HepG2 (cell line): ENCODE results near the gene FBH1. TPM values are rescaled to one million over a fixed set of nuclear protein-coding genes. Genes with fewer than 3 reads are reported as not detected.

Experiments
- ATAC-seq: fragments of 200-7000 bp; cut with Tn5 transposase; 3 replicates; pipeline ENCODE4 v1.9.1; 2020; ENCODE audit warnings: mild to moderate bottlenecking, moderate library complexity
- BruUV-seq: library from RNA; stranded (reverse); fragments of 400-500 nt; replicated peaks from 2 replicates; lab custom pipeline; 2021; lab: Mats Ljungman, UMichigan
- CTCF ChIA-PET: fragments of 300-600 bp; formaldehyde crosslinking; extraction: SDS; loops from one replicate; lab custom pipeline; 2021; ENCODE audit warnings: low total read pairs, inconsistent platforms, low intra/inter-chr PET ratio; lab: Yijun Ruan, JAX
- POLR2A ChIA-PET: fragments of 350-600 bp; sonication (Branson Sonifier 250); formaldehyde crosslinking; loops from one replicate; lab custom pipeline; 2020; ENCODE audit warnings: antibody characterized with exemption, inconsistent platforms; lab: Yijun Ruan, JAX
- DNase-seq: peaks from one replicate; pipeline ENCODE4 v3.0.0-alpha.2; 2015; ENCODE audit warnings: low spot score
- FAIRE-seq: peaks from 3 replicates; lab custom pipeline; 2011; peaks lifted over from hg19 to GRCh38; lab: Jason Lieb, UNC
- H2AFZ ChIP-seq: one replicate; pipeline ENCODE4 v1.6.1; 2011; ENCODE audit warnings: low read length, inconsistent platforms
- H3K27ac ChIP-seq: fragments of 300-600 bp; 3 replicates; pipeline ENCODE4 v1.8.0; 2011; ENCODE audit warnings: mixed run types, mild to moderate bottlenecking, mixed read lengths, low read length, inconsistent platforms; ENCODE audit not compliant: insufficient read depth; ENCODE audit errors: extremely low read length
- H3K27me3 ChIP-seq, 2 experiments: fragments of 200-600 bp in 1 of 2; 2 replicates in 1 of 2; 3 replicates in 1 of 2; pipeline versions ENCODE4 v1.6.0 to v1.8.0; 2011; ENCODE audit warnings: low read length in 2 of 2, mild to moderate bottlenecking in 2 of 2, moderate library complexity in 2 of 2, inconsistent platforms in 1 of 2; ENCODE audit not compliant: insufficient read depth in 2 of 2, control insufficient read depth in 1 of 2
- H3K36me3 ChIP-seq, 2 experiments: fragments of 200-600 bp in 1 of 2; replicated peaks in 1 of 2; 2 replicates in 1 of 2; 3 replicates in 1 of 2; pipeline versions ENCODE4 v1.5.1 to v1.8.0; 2011; ENCODE audit warnings: low read length in 2 of 2, inconsistent platforms in 1 of 2; ENCODE audit not compliant: insufficient read depth in 2 of 2, control insufficient read depth in 1 of 2
- H3K4me1 ChIP-seq: 2 replicates; pipeline ENCODE4 v1.5.1; 2012; ENCODE audit warnings: low read length, inconsistent platforms; ENCODE audit not compliant: insufficient read depth
- H3K4me2 ChIP-seq: 2 replicates; pipeline ENCODE4 v1.6.0; 2011; ENCODE audit warnings: low read depth, low read length, inconsistent platforms
- H3K4me3 ChIP-seq, 3 experiments: fragments of 200-600 bp in 1 of 3; sonication (generic), shearing (Covaris generic) in 1 of 3; replicated peaks in 1 of 3; 2 replicates each; pipeline ENCODE4 v1.5.1; 2011 to 2016; ENCODE audit warnings: low read length in 3 of 3, inconsistent platforms in 2 of 3, low read depth in 2 of 3, mild to moderate bottlenecking in 2 of 3, control low read depth in 1 of 3, mixed read lengths in 1 of 3; ENCODE audit not compliant: insufficient read depth in 1 of 3
- H3K79me2 ChIP-seq: one replicate; pipeline ENCODE4 v1.6.1; 2011; ENCODE audit warnings: low read length, inconsistent platforms; ENCODE audit not compliant: insufficient read depth
- H3K9ac ChIP-seq: 2 replicates; pipeline ENCODE4 v1.6.0; 2011; ENCODE audit warnings: mild to moderate bottlenecking, low read depth, low read length, inconsistent platforms; ENCODE audit not compliant: insufficient read depth
- H3K9me3 ChIP-seq: 2 replicates; pipeline ENCODE4 v1.5.1; 2012; ENCODE audit warnings: mild to moderate bottlenecking, low read length
- H4K20me1 ChIP-seq: 2 replicates; pipeline ENCODE4 v1.6.0; 2011; ENCODE audit warnings: inconsistent platforms, mild to moderate bottlenecking, low read length, moderate library complexity; ENCODE audit not compliant: insufficient read depth
- EP300 ChIP-seq, 3 experiments: sonication (generic) in 1 of 3; formaldehyde crosslinking in 1 of 3; IDR thresholded peaks; 2 replicates each; pipeline versions ENCODE4 v1.5.1 to v1.6.1; 2011 to 2020; ENCODE audit warnings: low read depth in 2 of 3, low read length in 2 of 3, borderline replicate concordance in 1 of 3, improper control_type of control experiment in 1 of 3, mild to moderate bottlenecking in 1 of 3, missing genetic modification reagents in 1 of 3, moderate library complexity in 1 of 3
- GMEB1 ChIP-seq: sonication (generic); formaldehyde crosslinking; IDR thresholded peaks from 2 replicates; pipeline ENCODE4 v1.5.1; 2020; ENCODE audit warnings: missing genetic modification reagents, mild to moderate bottlenecking, borderline replicate concordance
- RFX1 ChIP-seq: fragments of 450-650 bp; IDR thresholded peaks from 2 replicates; pipeline ENCODE4 v1.6.1; 2017
- ZBTB42 ChIP-seq: sonication (generic); formaldehyde crosslinking; IDR thresholded peaks from 2 replicates; pipeline ENCODE4 v1.5.0; 2020; ENCODE audit warnings: mild to moderate bottlenecking, missing genetic modification reagents
- ZNF383 ChIP-seq: sonication (generic); formaldehyde crosslinking; IDR thresholded peaks from 2 replicates; pipeline ENCODE4 v1.4.0; 2020; ENCODE audit warnings: missing genetic modification reagents, mild to moderate bottlenecking, borderline replicate concordance
- ZNF629 ChIP-seq: sonication (generic); formaldehyde crosslinking; conservative IDR thresholded peaks from 2 replicates; pipeline ENCODE4 v1.5.0; 2020; ENCODE audit warnings: missing genetic modification reagents
- ZNF7 ChIP-seq: IDR thresholded peaks from 2 replicates; pipeline ENCODE4 v1.6.1; 2016; ENCODE audit warnings: missing biosample characterization, missing genetic modification reagents
- ZNF782 ChIP-seq: sonication (generic); formaldehyde crosslinking; IDR thresholded peaks from 2 replicates; pipeline ENCODE4 v1.4.0; 2020; ENCODE audit warnings: missing genetic modification reagents, mild to moderate bottlenecking, borderline replicate concordance
- WGBS: methylation state at CpG from one replicate; pipeline ENCODE4 v1.1.6; 2017; ENCODE audit warnings: low lambda C conversion rate; 5-methylcytosine and 5-hydroxymethylcytosine counted together
- in situ Hi-C: cut with HindIII; loops from 2 replicates; pipeline ENCODE4 v1.10.0; 2017; ENCODE audit warnings: low pct_unique_long_range_greater_than_20kb; ENCODE audit not compliant: extremely low pct_ligation_motif_present
- intact Hi-C: fragments of 100-400 bp; cut with micrococcal nuclease; formaldehyde crosslinking; loops from one replicate; pipeline ENCODE4 v1.10.0; 2022; ENCODE audit not compliant: unreplicated experiment
- polyA plus RNA-seq, 8 experiments: library from polyadenylated mRNA; depleted of rRNA in 3 of 8; stranded (reverse) in 7 of 8; unstranded in 1 of 8; fragments of >200 nt; fragmentation: Illumina TruSeq in 4 of 8; extraction: Trizol in 4 of 8; gene quantifications; 2 replicates each; pipeline versions ENCODE4 v1.2.1 to v1.2.3, GENCODE V29; 2011 to 2016; ENCODE audit warnings: low read depth in 4 of 8, missing spikeins in 1 of 8, mixed read lengths in 1 of 8; ENCODE audit not compliant: insufficient read depth in 1 of 8
- total RNA-seq, 5 experiments: library from RNA; depleted of rRNA; stranded (reverse); fragments of >200 nt; fragmentation: Illumina TruSeq; extraction: Trizol; gene quantifications; 2 replicates each; pipeline ENCODE4 v1.2.3, GENCODE V29; 2016; ENCODE audit warnings: low read depth in 1 of 5

Gene FBH1
- total and polyA plus RNA-seq, 2 of the 13 experiments (the other 11 are each of a cell fraction or from before 2014, with no cell fraction given), result 48.8 to 60.3 TPM

GRCh38 chr10:5882961-5883360, 7.1 kb upstream of the FBH1 start (continued):
- TF ChIP-seq GMEB1 (CRISPR knock-in tag) (no peak), ZNF7 (no peak)
- TF ChIP-seq, all 625 proteins: peak for 0

GRCh38 chr10:5885619-5886018, 4.4 kb upstream of the FBH1 start:
- ChIA-PET CTCF (no interaction called here), POLR2A (no interaction called here)
- TF ChIP-seq ZNF383 (CRISPR knock-in tag) (no peak), ZNF782 (no peak), ZBTB42 (CRISPR knock-in tag) (no peak), EP300 (IDR thresholded peaks at IDR 0.05; ENCODE audit: low read depth in 2 of 2, low read length in 2 of 2) (no peak), EP300 (CRISPR knock-in tag; IDR thresholded peaks at IDR 0.05; ENCODE audit: borderline replicate concordance) (no peak), ZNF629 (no peak), RFX1 (no peak)
- intact Hi-C loops (loop anchor here (5.0 kb wide), 2 partner anchors 73 to 203 kb away; partner anchors contain the start of genes GDI2 and TASOR2), in situ Hi-C loops (no loop called here)
- H3K9ac ChIP-seq, result no peak overlapping the region
- H3K27me3 ChIP-seq, result no peaks in the 10 kb centered on the region; a peak in 1 of 5 replicates
- no peaks in the 10 kb centered on the region for H3K9me3 ChIP-seq
- H3K4me3 ChIP-seq, result no peak overlapping the region
- no peak for ATAC-seq
- no peak overlapping the region for H3K4me2 ChIP-seq
- H3K4me1 ChIP-seq, result peaks cover 27% of the 10 kb centered on the region
- no peaks in the 10 kb centered on the region for H4K20me1 ChIP-seq
- FAIRE-seq, result no peak
- peaks cover 11 to 35% of the 10 kb centered on the region in 2 experiments for H3K36me3 ChIP-seq
- H2AFZ ChIP-seq, result no peak overlapping the region
- no TSS peak for BruUV-seq
- no peak for DNase-seq
- 93% methylated on average over 5 of the region's 5 CpGs for WGBS
- no peak overlapping the region for H3K27ac ChIP-seq
- H3K79me2 ChIP-seq, result peaks cover 22% of the 10 kb centered on the region
